OCI-M2 (cell line): ENCODE measurements around the gene MTF2.

Experiments
- DNase-seq: peaks from one replicate; lab custom pipeline; 2025; ENCODE audit not compliant: unreplicated experiment; lab: John Stamatoyannopoulos, UW

Gene MTF2

GRCh38 chr1:93082313-93082712 is 3.2 kb downstream of the MTF2 start:
- DNase-seq = no peak

GRCh38 chr1:93083979-93084378 is 4.9 kb downstream of the MTF2 start:
- no peak for DNase-seq

GRCh38 chr1:93087532-93087931 is 8.4 kb downstream of the MTF2 start:
- DNase-seq = no peak

- no peak for DNase-seq
Measured at GRCh38 chr1:93093332-93094006, 14.4 kb downstream of the MTF2 start.

DNA sequence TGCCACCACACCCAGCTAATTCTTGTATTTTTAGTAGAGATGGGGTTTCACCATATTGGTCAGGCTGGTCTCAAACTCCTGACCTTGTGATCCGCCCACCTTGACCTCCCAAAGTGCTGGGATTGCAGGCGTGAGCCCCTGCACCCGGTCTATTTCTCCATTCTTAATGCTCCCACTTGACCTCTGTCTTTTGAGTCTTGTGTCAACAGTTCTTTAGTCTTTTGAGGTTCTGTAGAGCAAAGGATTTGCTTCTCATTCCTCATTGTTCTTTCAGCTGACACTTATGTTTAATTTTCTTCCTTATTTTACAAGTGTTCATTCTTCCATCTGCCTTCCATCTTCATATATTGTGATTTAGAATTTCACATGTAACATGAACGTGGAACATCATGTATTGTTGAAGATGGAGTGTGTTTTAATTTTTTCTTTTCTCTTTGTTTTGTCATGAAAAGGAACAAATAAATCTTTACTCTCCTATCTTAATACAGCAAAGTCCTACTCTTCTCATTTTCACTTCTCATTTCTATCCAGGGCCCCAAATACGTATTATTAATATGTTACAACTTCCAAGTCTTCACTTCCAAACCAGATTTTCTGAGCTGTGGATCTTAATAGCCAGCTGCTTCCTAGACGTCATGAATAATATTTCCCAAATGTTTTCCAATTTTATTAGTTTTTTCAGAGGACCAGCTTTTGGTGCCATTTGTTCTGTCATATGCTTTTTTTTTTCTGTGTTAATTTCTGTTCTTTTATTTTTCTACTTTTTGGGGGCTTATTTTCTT is 16.9 kb downstream of the MTF2 start:
- no peak for DNase-seq

DNA sequence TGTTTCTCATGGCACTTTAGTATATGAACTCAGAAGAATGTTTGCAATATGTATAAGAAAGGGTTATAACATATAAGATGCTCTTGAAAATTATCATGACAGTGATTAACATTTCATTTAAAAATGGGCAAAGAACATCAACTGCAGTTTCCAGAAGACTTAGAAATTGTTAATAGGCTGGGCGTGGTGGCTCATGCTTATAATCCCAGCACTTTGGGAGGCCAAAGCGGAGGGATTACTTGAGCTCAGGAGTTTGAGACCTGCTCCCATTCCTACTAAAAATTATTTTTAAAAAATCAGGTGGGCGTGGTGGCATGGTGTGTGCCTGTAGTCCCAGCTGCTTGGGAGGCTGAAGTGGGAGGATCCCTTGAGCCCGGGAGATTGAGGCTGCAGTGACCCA is 23.1 kb downstream of the MTF2 start:
- DNase-seq = no peak

DNA sequence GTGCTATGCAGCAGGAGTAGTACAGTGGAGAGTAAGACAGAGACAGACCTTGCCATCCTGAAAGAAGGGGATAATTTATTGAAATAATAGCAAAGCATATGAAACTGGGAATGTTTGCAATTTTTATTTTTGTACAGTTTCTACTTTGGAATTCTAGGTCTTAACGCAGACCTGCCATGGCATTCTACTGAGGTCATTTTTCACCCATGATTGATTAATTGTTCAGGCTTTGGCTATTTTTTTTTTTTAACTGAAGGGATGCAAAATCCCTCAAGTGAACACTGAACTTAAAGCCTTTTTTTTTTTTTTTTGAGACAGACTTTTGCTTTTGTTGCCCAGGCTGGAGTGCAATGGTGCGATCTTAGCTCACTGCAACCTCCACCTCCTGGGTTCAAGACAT is 27.1 kb downstream of the MTF2 start:
- DNase-seq = no peak

GRCh38 chr1:93107395-93107794 is 28.3 kb downstream of the MTF2 start:
- DNase-seq = no peak

- no peak for DNase-seq
Measured at GRCh38 chr1:93108335-93108734, 29.3 kb downstream of the MTF2 start.

- no peak for DNase-seq
Measured at GRCh38 chr1:93109578-93109977, 30.5 kb downstream of the MTF2 start.

DNA sequence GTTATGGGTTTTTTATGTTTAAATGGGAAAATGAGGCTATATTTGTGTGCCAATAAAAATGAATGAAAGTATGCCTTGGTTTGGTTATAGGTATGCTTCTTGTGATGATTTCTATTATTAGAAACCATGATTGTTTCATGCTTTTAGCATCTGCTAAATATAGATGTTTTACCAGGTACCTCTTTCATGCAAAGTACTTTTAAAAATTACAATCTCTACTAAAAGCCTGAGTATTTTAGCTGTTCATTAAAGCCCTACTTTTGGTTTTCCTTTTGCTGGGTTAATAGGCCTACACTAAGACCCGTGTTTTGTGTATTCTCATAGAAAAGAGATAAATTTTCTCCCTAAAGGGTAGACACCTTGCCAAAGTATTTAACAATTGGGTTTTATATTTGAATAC is 32.0 kb downstream of the MTF2 start:
- DNase-seq = no peak

GRCh38 chr1:93111561-93111960 is 32.5 kb downstream of the MTF2 start:
- no peak for DNase-seq

DNA sequence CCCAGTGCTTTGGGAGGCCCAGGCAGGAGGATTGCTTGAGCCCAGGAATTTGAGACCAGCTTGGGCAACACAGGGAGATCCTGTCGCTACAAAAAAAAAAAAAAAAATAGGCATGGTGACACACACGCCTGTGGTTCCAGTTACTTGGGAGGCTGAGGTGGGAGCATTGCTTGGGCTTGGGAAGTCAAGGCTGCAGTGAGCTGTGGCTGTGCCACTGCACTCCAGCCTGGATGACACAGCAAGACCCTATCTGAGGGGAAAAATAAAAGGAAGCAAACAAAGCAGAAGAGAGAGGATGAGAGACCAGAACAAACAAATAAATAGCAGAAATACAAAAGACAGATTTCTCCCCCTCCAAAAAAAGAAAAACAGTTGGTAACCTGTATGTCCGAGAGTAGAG is 34.0 kb downstream of the MTF2 start:
- DNase-seq = no peak

- DNase-seq = no peak
Measured at GRCh38 chr1:93114391-93114790, 35.3 kb downstream of the MTF2 start.

DNA sequence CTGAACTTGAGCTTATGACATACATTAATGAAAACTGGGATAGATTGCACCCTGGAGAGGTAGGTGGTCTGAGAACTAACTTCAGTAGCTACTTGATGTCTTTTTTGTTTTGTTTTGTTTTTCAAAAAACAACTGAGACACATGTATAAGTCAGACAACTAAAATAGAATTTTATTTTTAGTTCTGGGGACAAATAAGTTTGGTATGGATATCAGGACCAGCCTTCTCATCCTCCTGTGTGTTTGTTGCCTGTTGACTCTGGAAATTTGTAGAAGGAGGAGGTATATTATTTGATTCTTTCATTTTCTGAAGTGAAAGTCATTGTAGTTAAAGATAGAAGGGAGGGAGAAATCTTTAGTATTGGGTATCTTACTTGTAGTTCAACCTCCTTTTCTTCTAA is 41.5 kb downstream of the MTF2 start:
- DNase-seq = no peak

DNA sequence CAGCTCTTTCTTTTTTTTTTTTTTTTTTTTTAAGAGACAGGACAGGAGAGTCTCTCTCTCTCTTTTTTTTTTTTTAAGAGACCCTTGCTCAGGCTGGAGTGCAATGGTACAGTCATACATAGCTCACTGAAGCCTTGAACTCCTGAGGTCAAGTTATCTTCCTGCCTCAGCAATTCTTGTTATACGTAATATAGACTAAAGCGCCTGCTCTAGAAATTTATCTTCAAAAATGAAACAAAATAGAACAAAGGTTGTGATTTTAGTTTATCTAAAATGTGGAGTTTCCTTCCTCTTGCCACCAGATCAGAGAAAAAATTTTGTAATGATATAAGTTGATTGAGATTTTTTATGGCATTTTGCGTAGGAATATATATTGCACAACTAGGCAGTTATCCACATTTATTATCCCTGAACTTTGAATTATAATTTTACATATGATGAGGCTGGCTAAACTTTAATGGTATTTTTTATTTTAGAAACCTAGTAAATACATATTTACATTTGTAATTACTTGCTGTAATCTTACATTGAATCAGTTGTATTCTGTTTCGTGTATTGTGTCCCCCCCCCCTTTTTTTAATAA is 44.2 kb downstream of the MTF2 start:
- DNase-seq = no peak

- no peak for DNase-seq
Measured at GRCh38 chr1:93124556-93125355, 45.7 kb downstream of the MTF2 start.

DNA sequence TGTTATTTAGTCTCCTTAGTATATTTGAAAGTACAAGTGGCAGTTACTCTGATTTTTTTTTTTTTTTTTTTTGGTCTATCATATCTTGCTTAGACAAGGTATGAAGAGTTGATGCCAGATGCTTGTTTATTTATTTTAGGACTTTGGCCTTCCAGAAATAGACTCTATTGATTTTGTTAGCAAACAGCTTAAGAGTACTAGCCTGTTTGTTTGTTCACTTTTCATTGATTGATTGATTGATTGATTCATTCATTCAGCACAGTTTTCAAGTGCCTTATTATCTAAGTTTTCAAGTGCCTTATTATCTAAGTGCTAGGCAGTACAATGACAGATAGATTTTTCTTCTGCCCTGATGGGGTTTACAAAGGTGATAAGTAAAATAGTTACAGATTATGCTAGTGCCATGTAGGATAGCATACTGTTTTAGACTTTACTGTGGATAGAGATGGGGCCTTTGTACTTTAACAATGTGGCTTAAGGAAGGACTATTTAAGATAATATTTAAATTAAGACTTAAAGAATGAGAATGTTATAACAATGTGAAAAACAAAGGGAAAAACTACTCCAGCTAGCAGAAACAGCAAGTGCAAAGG is 50.5 kb downstream of the MTF2 start:
- DNase-seq = no peak

DNA sequence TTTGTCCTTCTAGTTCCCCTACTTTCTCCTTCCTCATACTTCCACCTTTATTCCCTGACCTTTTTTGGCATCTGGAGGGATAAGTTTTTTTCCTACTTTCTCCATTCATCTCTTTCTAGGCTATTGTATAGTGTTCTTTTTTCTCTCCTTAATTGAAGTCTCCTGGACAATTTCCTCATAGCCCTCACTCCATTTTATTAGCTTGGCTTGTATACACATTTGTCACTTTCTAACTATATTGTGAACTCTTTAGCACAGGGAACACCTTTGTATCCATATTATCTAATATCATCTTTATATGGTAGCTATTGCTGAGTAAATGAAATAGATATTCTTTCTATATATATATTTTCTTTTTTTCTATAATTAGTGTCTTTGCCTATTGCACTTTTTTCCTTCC is 53.6 kb downstream of the MTF2 start:
- DNase-seq = no peak

DNA sequence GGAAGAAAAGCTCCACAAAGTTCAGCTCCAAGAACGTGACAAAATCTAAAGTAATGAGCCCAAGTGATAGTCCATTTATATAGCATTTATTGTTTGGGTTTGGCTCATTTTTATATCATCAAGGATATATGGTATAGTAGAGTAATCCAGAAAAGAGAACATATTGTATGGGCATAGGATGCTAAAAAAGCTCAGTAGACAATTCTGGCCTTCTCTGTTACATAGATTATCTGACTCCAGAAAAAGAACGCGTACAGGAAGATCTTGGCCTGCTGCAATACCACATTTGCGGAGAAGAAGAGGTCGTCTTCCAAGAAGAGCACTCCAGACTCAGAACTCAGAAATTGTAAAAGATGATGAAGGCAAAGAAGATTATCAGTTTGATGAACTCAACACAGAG is 57.4 kb downstream of the MTF2 start:
- DNase-seq = no peak

DNA sequence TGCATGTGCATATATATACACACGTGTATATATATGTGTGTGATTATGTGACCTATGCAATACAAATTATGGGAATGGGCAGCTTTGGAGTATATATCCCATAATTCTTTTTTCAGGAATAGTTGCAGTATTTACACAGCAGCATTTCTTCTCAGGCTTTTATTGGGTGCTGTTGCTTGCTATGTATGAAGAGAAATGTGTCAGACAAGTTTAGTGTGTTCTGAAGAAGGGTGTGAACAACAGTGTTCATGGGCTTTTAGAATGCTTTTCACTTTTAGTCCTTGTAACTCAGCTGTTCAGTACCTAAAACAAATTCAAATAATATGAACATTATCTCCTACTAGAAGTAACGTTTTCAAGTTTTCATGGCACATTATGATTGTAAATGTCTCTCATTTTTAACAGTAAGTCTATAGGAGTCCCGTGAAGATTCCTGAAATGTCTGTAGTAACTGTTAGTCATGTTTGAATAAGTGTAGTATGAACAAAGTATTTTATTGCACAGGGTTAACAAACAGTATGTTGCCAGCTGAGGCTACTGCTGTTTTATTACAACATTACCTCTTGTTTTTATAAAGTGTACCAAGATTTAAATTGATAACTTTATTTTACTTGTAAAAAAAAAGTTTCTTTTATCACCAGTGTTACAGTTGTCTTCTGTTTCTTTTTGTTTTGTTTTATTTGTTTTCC is 58.7 kb downstream of the MTF2 start:
- DNase-seq = no peak
